Neutrophil (primary cell): Measurements from ENCODE around the gene C7orf57.

ENCODE experiments used
- H3K27ac ChIP-seq: fragments of 200-600 bp; sonication (generic); 2 replicates; pipeline ENCODE4 v1.5.1; 2016; ENCODE audit warnings: mild to moderate bottlenecking, moderate library complexity
- H3K27me3 ChIP-seq: fragments of 200-600 bp; sonication (generic); 2 replicates; pipeline ENCODE4 v1.6.0; 2016; ENCODE audit warnings: mild to moderate bottlenecking
- H3K36me3 ChIP-seq: fragments of 200-600 bp; sonication (generic); 2 replicates; pipeline ENCODE4 v1.5.1; 2017
- H3K4me1 ChIP-seq, 2 experiments: fragments of 200-600 bp in 1 of 2; sonication (generic) in 1 of 2; 1 replicate in 1 of 2; 2 replicates in 1 of 2; pipeline versions ENCODE4 v1.5.1 to v1.6.1; 2013 to 2016; ENCODE audit warnings: low read depth in 1 of 2, low read length in 1 of 2, mild to moderate bottlenecking in 1 of 2, moderate library complexity in 1 of 2; ENCODE audit not compliant: control insufficient read depth in 1 of 2, insufficient read depth in 1 of 2
- H3K4me3 ChIP-seq, 2 experiments: fragments of 200-600 bp in 1 of 2; sonication (generic) in 1 of 2; 1 replicate in 1 of 2; 2 replicates in 1 of 2; pipeline ENCODE4 v1.5.1; 2013 to 2016; ENCODE audit warnings: low read depth in 1 of 2, low read length in 1 of 2, mild to moderate bottlenecking in 1 of 2, moderate library complexity in 1 of 2
- H3K9me3 ChIP-seq: fragments of 200-600 bp; sonication (generic); 2 replicates; pipeline ENCODE4 v1.5.1; 2016
- CTCF ChIP-seq: fragments of 200-600 bp; sonication (generic); IDR thresholded peaks from 2 replicates; pipeline ENCODE4 v1.5.1; 2016; ENCODE audit warnings: antibody characterized with exemption

C7orf57 gene

GRCh38 chr7:48053736-48054135 lies 18.4 kb downstream of the C7orf57 start:
- H3K4me1 ChIP-seq: peaks cover 2% of the 10 kb centered on the region in 2 experiments
- TF ChIP-seq CTCF: no peak

GRCh38 chr7:48058990-48059389 lies 23.6 kb downstream of the C7orf57 start:
- peaks cover 8 to 9% of the 10 kb centered on the region in 2 experiments for H3K4me1 ChIP-seq
- no peaks in the 10 kb centered on the region for H3K27me3 ChIP-seq
- H3K9me3 ChIP-seq: no peaks in the 10 kb centered on the region
- TF ChIP-seq CTCF: no peak
- no peak overlapping the region for H3K4me3 ChIP-seq
- H3K36me3 ChIP-seq: no peaks in the 10 kb centered on the region
- peak overlapping the region; percentile 7 for H3K27ac ChIP-seq

More at GRCh38 chr7:48053736-48054135, 18.4 kb downstream of the C7orf57 start:
- no peak overlapping the region for H3K4me3 ChIP-seq
- H3K27me3 ChIP-seq: no peaks in the 10 kb centered on the region
- H3K36me3 ChIP-seq: no peaks in the 10 kb centered on the region
- no peaks in the 10 kb centered on the region for H3K9me3 ChIP-seq
- no peak overlapping the region for H3K27ac ChIP-seq

GRCh38 chr7:48059706-48060105 lies 24.4 kb downstream of the C7orf57 start:
- H3K9me3 ChIP-seq: no peaks in the 10 kb centered on the region
- H3K4me1 ChIP-seq: peaks cover 8 to 9% of the 10 kb centered on the region in 2 experiments
- no peak overlapping the region for H3K27ac ChIP-seq
- no peaks in the 10 kb centered on the region for H3K27me3 ChIP-seq
- no peak for TF ChIP-seq CTCF
- H3K4me3 ChIP-seq: no peak overlapping the region
- no peaks in the 10 kb centered on the region for H3K36me3 ChIP-seq

- Histone ChIP-seq H3K27me3 (no peaks in the 10 kb centered on the region), H3K4me3 (no peak overlapping the region), H3K4me1 (peaks cover 4% of the 10 kb centered on the region in 2 experiments), H3K27ac (no peak overlapping the region), H3K36me3 (no peaks in the 10 kb centered on the region), H3K9me3 (no peaks in the 10 kb centered on the region)
- no peak for TF ChIP-seq CTCF
These were observed 28.6 kb downstream of the C7orf57 start for GRCh38 chr7:48063985-48064384.

GRCh38 chr7:48067475-48067874 lies 32.1 kb downstream of the C7orf57 start:
- H3K4me1 ChIP-seq: no peaks in the 10 kb centered on the region
- H3K9me3 ChIP-seq: no peaks in the 10 kb centered on the region
- no peaks in the 10 kb centered on the region for H3K36me3 ChIP-seq
- TF ChIP-seq CTCF: no peak
- no peaks in the 10 kb centered on the region for H3K27me3 ChIP-seq
- no peak overlapping the region for H3K27ac ChIP-seq
- no peak overlapping the region for H3K4me3 ChIP-seq

- Histone ChIP-seq H3K9me3 (no peaks in the 10 kb centered on the region), H3K4me3 (no peak overlapping the region), H3K36me3 (no peaks in the 10 kb centered on the region), H3K27ac (no peak overlapping the region), H3K27me3 (no peaks in the 10 kb centered on the region), H3K4me1 (no peaks in the 10 kb centered on the region)
- TF ChIP-seq CTCF: no peak
These were observed 38.9 kb downstream of the C7orf57 start for GRCh38 chr7:48074204-48074654.
